NCI-H748 (cell line): Measurements from ENCODE around the gene UQCC2.
A peak's percentile ranks its signal among the peaks of the same experiment; 100 is the strongest.

Source experiments
- DNase-seq: peaks from one replicate; lab custom pipeline; 2025; ENCODE audit not compliant: unreplicated experiment; lab: John Stamatoyannopoulos, UW

Gene UQCC2

DNA sequence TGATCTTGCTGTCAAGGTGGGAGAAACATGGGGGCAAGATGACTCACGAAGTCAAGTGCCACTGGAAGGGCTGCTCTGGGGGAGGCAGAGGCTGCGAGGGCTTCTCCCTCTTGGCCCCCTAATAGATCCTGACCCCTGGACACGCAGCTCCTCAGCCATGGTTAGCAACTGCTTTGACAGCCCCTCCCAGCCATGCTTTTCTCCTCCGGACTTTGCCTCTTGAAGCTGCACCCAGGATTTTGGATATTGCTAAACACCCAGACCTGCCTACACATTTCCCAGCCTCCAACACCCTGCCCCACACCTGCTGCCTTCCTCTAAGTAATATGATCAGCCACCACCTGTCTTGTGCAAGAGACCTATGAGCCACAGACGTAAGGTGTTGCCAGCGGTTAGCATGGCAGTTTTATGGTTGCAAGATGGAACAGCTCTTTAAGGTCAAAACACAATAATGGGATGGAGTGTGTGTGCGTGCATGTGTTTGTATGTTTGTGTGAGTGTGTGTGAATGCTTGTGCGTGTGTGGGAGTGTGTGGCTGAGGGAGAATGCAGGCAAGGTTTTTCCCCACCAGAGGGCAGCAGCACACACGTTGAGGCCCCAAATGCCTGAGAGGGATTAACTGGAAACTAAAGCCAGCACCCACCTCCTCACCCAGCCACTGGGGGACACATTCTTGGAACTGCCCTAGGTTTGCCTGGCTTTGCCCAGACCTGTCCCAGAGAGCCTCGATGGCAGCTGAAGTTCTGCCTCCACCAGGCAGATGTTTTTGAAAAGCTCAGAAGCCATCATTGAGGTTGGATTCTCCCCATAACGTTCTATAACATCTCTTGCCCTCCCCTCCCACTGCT lies 32.7 kb upstream of the UQCC2 start:
- peak; percentile 81 for DNase-seq

DNA sequence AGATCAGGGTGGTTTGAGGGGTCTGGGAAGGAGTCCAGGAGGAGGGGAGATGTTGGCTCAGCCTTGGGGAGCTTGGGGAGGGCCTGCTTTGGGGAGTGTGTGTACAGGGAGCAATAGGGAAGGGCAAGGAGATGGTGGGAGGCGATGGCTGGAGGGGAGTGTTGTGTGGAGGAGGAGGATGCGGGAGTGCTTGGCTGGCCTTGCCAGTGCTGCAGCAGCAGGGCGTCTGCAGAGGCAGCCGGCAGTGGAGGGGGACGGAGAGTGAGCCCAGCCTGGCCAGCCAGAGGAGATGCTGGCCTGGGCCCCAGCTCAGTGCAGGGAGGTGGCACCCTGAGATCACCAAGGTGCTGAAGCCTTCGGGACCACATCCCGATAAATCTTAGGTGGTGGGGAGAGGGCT lies 31.3 kb upstream of the UQCC2 start:
- no peak for DNase-seq

DNA sequence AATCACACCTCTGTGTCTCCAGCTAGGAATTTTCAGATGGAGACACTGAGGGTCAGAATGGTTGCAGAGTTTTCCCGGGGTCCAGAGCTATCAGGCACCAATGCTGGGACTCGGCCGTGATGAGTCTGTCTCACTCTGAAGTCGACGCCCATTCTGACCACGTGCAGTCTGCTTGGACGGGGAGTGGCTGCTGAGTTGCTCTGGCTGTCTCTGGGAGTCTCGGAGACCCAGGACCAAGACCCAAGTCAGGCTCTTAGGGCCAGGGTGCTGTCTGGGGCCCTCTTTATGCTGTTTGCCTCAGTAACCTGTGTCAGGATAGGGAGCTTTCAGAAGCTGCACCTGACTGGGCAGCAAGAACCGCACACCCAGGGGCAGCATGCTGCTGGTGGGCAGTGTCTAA lies 30.6 kb upstream of the UQCC2 start:
- DNase-seq = peak; percentile 13

- DNase-seq = no peak
These were observed 29.3 kb upstream of the UQCC2 start for GRCh38 chr6:33740794-33741193.

GRCh38 chr6:33740204-33740608 lies 28.7 kb upstream of the UQCC2 start:
- no peak for DNase-seq

GRCh38 chr6:33739571-33739970 lies 28.1 kb upstream of the UQCC2 start:
- no peak for DNase-seq

DNA sequence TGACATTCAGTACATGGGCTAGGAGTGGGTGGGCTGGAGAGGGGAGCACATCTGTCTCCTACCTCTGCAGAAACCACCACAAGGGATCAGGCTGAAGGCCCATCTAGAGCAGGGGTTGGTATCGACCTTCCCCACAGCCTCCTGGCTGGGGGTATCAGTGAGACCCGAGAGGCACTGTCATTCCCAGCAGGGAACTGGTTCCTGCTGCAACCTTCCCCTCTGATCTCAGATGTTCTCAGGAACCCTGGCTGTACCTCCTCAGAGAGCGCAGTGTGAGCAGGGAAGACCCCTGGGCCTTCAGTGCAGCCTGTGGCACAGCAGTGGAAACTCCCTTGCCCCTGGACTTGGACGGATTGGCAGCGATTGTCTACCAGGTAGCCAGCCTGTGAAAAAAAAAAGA lies 27.4 kb upstream of the UQCC2 start:
- no peak for DNase-seq

- DNase-seq = no peak
These were observed 26.7 kb upstream of the UQCC2 start for GRCh38 chr6:33738153-33738552.

DNA sequence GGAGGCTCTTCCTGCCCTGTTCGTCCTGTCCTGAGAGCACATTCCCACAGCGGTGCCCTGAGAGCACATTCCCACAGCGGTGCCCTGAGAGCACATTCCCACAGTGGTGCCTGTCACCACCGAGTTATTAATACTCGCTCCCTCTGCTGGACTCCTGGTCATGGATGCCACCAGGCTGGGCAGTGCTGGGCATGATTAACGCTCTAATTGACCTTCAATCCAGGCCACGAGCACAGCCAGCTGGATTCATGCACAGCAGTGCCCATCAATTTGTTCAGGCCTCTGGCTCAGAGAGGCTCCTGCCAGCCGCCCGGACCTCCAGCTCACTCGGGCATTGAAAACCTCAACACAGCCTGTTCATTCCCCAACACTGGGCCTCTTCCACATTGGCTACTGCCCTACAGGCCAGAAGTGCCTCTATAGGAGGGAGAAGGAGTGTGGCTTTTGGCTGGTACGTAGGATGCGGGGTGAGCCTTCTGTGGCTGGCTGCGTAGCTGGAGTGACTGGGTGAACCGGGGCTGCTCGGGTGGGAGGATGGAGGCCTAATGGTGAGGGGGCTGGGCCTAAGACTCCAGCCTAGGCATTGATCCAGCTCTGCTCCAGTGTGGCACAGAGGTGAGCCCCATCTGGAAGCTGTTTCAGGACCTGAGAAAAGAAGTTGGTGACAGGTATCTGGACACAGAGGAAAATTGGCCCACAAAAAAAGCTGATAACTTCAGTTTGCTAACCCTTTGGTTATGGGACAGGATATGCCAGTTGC lies 25.9 kb upstream of the UQCC2 start:
- no peak for DNase-seq

- no peak for DNase-seq
These were observed 23.7 kb upstream of the UQCC2 start for GRCh38 chr6:33735216-33735615.

DNA sequence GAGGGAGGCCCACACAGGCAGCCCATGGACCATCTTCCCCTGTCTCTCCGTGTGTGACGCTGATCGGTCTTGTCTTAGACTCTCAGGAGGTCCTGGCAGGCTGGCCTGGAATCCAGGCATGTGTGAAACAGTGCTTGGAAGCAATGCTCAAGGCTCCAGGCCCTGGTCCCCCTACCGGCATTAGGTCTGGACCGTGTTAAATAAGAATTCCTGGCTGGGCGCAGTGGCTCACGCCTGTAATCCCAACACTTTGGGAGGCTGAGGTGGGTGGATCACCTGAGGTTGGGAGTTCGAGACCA lies 22.2 kb upstream of the UQCC2 start:
- no peak for DNase-seq

DNA sequence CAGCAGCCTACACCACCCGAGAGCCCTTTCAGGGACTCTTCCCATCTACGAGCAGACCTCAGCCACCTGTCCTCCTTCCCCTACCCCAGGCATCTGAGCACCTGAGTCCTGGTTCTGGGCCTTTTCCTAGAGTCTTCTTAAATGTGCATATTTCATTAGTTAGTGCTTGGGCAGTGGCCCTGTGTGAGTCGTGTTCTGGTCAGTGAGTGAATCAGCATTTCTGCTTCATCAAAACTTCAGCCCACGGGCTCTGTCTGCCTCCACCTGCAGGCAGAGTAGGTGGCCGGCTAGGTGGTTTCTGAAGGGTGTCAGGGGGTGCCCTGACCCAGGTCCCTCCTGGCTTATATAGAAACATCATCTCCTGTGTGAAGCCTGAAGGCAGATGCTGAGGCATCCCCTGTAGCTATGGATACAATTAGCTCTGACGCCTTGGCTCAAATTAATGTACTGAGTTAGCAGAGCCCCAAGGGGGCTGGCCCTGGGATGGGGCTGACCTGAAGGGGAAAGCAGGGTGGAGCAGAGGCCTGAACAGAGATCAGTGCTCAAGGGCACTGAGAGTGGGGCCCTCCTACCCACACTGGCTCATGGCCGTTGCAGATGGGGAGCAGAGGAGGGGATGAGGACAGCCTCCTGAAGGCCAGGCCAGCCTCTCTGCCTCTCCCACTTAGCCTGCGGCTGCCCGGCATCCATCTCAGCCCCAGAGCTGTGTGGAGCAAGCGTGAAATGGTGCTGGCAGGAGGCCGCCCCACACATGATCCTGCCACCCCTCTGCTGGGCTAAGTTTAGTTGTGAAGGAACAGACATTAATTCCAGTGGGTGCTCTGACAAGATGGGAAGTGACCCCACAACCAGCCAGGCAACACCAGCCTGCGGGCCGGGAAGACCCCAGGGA lies 21.6 kb upstream of the UQCC2 start:
- DNase-seq = no peak

GRCh38 chr6:33732385-33732784 lies 20.9 kb upstream of the UQCC2 start:
- no peak for DNase-seq

DNA sequence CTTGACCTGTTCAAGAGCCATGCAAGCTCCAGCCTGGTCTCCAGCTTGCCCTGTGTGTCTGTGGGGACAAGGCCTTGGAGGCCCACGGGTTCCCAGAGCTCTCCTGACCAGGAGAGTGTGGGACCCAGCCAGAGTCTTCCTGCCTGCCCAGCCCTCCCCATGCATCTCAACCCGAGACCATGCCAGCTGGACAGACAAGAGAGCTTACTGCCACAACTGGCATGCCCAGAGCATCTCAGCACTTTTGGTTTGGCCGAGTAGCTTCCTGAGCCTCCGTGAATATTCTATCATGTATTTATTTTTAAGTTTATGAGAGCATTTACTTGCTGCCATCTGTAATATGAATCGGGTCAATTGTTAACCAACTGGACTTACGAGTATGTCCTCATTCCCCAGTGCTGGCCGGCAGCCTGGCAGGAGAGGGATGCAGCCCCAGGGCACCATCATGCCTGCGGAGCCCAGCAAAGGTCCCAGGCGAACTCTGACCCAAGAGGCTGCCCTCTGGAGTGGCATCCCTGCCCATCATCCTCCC lies 20.3 kb upstream of the UQCC2 start:
- DNase-seq = no peak

- no peak for DNase-seq
These were observed 19.5 kb upstream of the UQCC2 start for GRCh38 chr6:33731035-33731434.

- DNase-seq = no peak
These were observed 19.1 kb upstream of the UQCC2 start for GRCh38 chr6:33730611-33731010.

DNA sequence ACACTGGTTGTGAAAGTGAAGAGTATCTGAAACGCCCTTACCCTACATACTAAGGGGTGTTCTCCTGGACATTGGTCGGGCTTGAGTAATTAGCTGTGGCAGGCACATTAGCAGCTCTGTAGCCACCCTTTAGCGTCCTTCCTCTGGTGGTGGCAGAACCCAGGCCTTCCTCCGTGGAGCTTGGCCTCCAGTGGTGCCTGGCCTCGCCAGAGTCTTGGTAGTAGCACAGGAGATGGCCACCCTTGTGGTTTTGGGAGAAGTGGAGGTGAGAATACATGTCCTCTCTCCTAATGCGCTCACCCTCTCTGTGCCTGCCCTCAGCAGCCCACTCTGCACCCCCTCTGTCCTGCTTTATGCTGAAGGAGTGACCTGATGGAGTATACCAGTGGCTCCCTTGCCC lies 17.6 kb upstream of the UQCC2 start:
- no peak for DNase-seq

GRCh38 chr6:33728438-33728837 lies 16.9 kb upstream of the UQCC2 start:
- no peak for DNase-seq

DNA sequence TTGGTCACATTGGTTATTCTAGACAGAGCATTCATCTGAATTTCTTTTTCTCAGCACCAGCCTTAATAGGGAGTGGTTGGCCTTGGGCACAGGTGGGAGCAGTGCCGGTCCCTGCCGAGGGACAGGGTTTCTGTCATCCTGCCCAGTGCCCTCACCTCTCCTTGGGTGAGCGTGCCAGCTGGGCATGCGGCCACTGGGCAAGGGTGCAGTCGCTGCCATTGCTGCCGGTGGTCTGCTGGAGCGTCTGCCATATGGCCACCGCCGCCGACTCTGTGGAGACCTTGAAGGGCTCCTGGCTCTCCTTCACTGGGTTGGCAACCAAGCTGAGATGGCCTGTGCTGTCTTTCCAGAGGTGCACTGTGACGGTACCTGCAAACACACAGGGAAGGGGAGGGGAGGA lies 16.4 kb upstream of the UQCC2 start:
- no peak for DNase-seq

DNA sequence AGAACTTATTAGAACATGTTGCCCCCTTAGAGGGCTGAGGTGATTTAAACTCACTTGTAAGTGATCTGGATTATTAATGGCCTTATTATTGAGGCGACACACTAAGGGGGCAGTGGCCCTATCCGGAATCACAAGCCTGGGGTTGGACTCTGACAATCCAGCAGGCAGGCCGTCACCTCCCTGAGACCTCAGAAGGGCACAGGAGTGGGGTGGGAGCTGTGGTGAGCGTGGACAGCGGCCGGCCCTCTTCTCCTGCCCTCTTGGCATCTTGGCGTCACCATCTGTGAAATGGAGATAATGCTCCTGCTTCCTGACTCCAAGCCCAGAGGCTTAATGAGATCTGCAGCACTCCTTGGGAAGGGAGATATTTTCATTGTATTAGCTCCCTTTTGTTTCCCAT lies 15.6 kb upstream of the UQCC2 start:
- DNase-seq = no peak

DNA sequence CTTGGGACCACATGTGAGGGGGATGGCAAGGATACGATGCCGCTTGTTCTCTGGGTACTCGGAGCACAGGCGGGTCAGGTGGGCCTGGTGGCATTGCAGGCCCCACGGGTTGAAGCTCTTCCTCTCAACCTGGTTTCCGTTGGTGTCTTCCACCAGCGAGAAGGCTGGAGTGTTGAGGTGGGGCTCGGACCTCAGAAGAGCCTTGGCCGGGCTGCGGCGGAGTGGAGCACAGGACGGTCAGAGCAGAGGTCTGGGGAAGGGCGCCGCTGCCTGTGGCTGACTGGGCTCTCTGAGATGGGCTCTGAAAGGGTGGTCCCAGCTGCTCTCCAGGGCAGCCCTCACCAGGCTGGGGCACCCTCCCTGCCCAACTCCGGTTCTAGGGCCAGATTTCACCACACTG lies 15.2 kb upstream of the UQCC2 start:
- DNase-seq = no peak
